ENCODE data around the gene TMEM126A. TPM values are rescaled to one million over a fixed set of nuclear protein-coding genes. Genes with fewer than 3 reads are reported as not detected.

The TMEM126A gene
- total RNA-seq (2016; rRNA removed; fragmentation: Illumina TruSeq; extraction: Trizol) (66.9 and 68.7 TPM in 2 replicates), polyA plus RNA-seq (2011; rRNA removed) (33.8 and 59.5 TPM in 2 replicates), polyA minus RNA-seq (2011; rRNA and poly(A)+ RNA removed; ENCODE audit: low replicate concordance) (9.7 and 17.8 TPM in 2 replicates), Bru-seq, nascent RNA (percentile 78 among the genes with signal in this experiment), BruChase-seq, experiment 1, labeled RNA remaining after a 6-hour chase (percentile 77 among the genes with signal in this experiment), BruChase-seq, experiment 2, labeled RNA remaining after a 2-hour chase (percentile 70 among the genes with signal in this experiment)
- 70.9 and 83.3 TPM in 2 replicates for total RNA-seq (2016; cell fraction: cytosol; rRNA removed; fragmentation: Illumina TruSeq; extraction: Trizol; ENCODE audit: low read depth)
- total RNA-seq (2016; cell fraction: insoluble cytoplasmic fraction; rRNA removed; fragmentation: Illumina TruSeq; extraction: Trizol): 67.5 and 67.8 TPM in 2 replicates
- total RNA-seq (2016; cell fraction: membrane; rRNA removed; fragmentation: Illumina TruSeq; extraction: Trizol): 63.9 and 68.2 TPM in 2 replicates
- 33.4 and 36.6 TPM in 2 replicates for total RNA-seq (2016; cell fraction: nucleus; rRNA removed; fragmentation: Illumina TruSeq; extraction: Trizol)
- 21.4 and 31.6 TPM in 2 replicates for polyA plus RNA-seq (2011; cell fraction: cytosol; rRNA removed)
- polyA plus RNA-seq (2011; cell fraction: nucleus; rRNA removed): 6.2 and 6.7 TPM in 2 replicates
- polyA plus RNA-seq (2012): 29.2 and 35.7 TPM in 2 replicates
- polyA plus RNA-seq (2016; cell fraction: cytosol; fragmentation: Illumina TruSeq; extraction: Trizol; ENCODE audit: low read depth): 69.5 and 78.7 TPM in 2 replicates
- polyA plus RNA-seq (2016; cell fraction: insoluble cytoplasmic fraction; fragmentation: Illumina TruSeq; extraction: Trizol; ENCODE audit: low read depth): 48.7 and 55.1 TPM in 2 replicates
- 51.3 and 53.8 TPM in 2 replicates for polyA plus RNA-seq (2016; cell fraction: membrane; fragmentation: Illumina TruSeq; extraction: Trizol; ENCODE audit: low read depth)
- polyA plus RNA-seq (2016; cell fraction: nucleus; fragmentation: Illumina TruSeq; extraction: Trizol; ENCODE audit: insufficient read depth, low read depth): 45.8 and 47.6 TPM in 2 replicates
- polyA minus RNA-seq (2011; cell fraction: cytosol; rRNA and poly(A)+ RNA removed): 3.4 and 4.2 TPM in 2 replicates
- polyA minus RNA-seq (2011; cell fraction: nucleus; rRNA and poly(A)+ RNA removed): 6.8 and 10.1 TPM in 2 replicates
- long read RNA-seq, experiment 1, transcript TMEM126A-201 (5 exons, 739 nt): major isoform, 19 of 19 reads
- long read RNA-seq, experiment 1, partial matches to known transcripts: 0 of 19 reads
- long read RNA-seq, experiment 1, other reads (novel, unspliced or antisense): 0 of 19 reads
- long read RNA-seq, experiment 2, transcript TMEM126A-201 (5 exons, 739 nt): major isoform, 47 of 60 reads
- long read RNA-seq, experiment 2, partial matches to known transcripts: 6 of 60 reads
- long read RNA-seq, experiment 2, other reads (novel, unspliced or antisense): 1 of 60 reads

DNA sequence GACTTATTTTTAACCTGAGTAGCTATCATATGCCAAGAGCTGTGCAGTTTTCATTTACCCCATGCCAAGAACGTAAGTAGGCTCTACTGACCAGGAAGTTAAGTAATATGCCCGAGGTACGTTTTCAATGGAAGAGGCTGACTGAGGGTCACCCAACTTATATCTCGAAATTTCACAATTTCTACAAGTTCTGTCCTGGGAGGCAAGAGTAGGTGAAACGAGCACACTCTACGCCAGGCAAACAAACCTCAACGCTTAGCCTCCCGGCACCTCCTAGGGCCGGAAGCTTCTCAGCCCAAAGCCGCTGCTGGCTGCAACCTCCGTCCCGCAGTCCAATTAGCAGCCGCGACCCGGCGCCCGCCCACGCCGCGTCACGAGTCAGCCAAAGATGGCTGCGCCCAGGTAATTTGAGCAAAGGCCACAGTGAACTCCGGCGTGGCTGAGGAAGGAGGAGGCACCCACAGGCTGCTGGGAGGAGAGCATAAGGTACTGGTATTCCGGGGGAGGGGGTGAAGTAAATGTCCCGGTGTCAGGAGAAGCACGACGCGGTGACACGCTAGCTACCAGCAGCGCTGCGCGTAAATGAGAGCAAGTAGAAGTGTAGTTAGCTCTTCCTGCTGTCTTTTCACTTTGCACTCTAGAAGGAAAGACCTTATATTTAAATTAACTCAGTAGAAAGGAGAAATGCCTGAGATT is at the start of gene TMEM126A:
TSS of gene TMEM126A (plus strand) at position 364 of the 696 bp plus-strand sequence. CDS start 2,289 bp downstream, outside the sequence.
- intact Hi-C loops (cut with micrococcal nuclease; ENCODE audit: unreplicated experiment): loop anchor here (1.0 to 2.0 kb wide), 2 partner anchors 17 to 19 kb away; partner anchors contain the start of genes CREBZF and TMEM126B
- TF ChIP-seq ZNF589 (CRISPR knock-in tag; conservative IDR thresholded peaks at IDR 0.05) (no peak), CBX1 (IDR thresholded peaks at IDR 0.05; ENCODE audit: low read depth) (no peak), ATF1 (CRISPR knock-in tag; IDR thresholded peaks at IDR 0.05) (peak; percentile 91), ZNF724P (CRISPR knock-in tag; IDR thresholded peaks at IDR 0.05; ENCODE audit: borderline replicate concordance) (peak; percentile 77; the same call in 1 of the 2 replicates), KDM6A (CRISPR knock-in tag; IDR thresholded peaks at IDR 0.05; ENCODE audit: low read depth) (no peak), SOX13 (IDR thresholded peaks at IDR 0.05) (no peak), SOX13 (CRISPR knock-in tag; conservative IDR thresholded peaks at IDR 0.05 in 1 of 2, IDR thresholded peaks at IDR 0.05 in 1 of 2) (no peak; a peak in 1 of 4 replicates)
- TF ChIP-seq, protein P1, sequence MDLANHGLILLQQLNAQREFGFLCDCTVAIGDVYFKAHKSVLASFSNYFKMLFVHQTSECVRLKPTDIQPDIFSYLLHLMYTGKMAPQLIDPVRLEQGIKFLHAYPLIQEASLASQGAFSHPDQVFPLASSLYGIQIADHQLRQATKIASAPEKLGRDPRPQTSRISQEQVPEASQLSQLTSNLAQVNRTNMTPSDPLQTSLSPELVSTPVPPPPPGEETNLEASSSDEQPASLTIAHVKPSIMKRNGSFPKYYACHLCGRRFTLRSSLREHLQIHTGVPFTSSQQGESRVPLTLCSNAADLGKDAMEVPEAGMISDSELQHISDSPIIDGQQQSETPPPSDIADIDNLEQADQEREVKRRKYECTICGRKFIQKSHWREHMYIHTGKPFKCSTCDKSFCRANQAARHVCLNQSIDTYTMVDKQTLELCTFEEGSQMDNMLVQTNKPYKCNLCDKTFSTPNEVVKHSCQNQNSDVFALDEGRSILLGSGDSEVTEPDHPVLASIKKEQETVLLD (CRISPR knock-in tag; IDR thresholded peaks at IDR 0.05; ENCODE audit: low read depth): peak; percentile 54; the same call in 1 of the 2 replicates
- TF ChIP-seq, protein P2, sequence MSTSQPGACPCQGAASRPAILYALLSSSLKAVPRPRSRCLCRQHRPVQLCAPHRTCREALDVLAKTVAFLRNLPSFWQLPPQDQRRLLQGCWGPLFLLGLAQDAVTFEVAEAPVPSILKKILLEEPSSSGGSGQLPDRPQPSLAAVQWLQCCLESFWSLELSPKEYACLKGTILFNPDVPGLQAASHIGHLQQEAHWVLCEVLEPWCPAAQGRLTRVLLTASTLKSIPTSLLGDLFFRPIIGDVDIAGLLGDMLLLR (CRISPR knock-in tag; IDR thresholded peaks at IDR 0.05): 0 out of 2 replicates have a peak, but pooled peaks have one; percentile 62
- TF ChIP-seq, protein P3, sequence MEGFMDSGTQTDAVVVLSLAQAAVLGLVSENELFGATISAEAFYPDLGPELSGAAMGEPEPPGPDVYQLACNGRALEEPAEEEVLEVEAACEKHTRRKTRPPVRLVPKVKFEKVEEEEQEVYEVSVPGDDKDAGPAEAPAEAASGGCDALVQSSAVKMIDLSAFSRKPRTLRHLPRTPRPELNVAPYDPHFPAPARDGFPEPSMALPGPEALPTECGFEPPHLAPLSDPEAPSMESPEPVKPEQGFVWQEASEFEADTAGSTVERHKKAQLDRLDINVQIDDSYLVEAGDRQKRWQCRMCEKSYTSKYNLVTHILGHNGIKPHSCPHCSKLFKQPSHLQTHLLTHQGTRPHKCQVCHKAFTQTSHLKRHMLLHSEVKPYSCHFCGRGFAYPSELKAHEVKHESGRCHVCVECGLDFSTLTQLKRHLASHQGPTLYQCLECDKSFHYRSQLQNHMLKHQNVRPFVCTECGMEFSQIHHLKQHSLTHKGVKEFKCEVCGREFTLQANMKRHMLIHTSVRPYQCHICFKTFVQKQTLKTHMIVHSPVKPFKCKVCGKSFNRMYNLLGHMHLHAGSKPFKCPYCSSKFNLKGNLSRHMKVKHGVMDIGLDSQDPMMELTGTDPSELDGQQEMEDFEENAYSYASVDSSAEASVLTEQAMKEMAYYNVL (CRISPR knock-in tag; IDR thresholded peaks at IDR 0.05; ENCODE audit: borderline replicate concordance): peak; percentile 54; the same call in 1 of the 2 replicates
- TF ChIP-seq, protein P4, sequence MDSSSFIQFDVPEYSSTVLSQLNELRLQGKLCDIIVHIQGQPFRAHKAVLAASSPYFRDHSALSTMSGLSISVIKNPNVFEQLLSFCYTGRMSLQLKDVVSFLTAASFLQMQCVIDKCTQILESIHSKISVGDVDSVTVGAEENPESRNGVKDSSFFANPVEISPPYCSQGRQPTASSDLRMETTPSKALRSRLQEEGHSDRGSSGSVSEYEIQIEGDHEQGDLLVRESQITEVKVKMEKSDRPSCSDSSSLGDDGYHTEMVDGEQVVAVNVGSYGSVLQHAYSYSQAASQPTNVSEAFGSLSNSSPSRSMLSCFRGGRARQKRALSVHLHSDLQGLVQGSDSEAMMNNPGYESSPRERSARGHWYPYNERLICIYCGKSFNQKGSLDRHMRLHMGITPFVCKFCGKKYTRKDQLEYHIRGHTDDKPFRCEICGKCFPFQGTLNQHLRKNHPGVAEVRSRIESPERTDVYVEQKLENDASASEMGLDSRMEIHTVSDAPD (CRISPR knock-in tag; IDR thresholded peaks at IDR 0.05): no peak; the same call in 1 of the 2 replicates

More for the DNA sequence above, at the start of gene TMEM126A:
- POLR2A ChIA-PET: interaction anchor here (0.7 to 5.7 kb wide), 10 partner anchors 11 to 654 kb away, joined by 3 to 112 read pairs (median 4); partner anchors contain the start of genes CCDC89, CREBZF, DLG2 and HIKESHI
- WGBS (ENCODE audit: low lambda C conversion rate): 2% methylated on average over 15 of the region's 33 CpGs
- no peaks in the 10 kb centered on the region; a peak in 1 of 5 replicates for H3K36me3 ChIP-seq (replicated peaks in 1 of 2; ENCODE audit: control insufficient read depth in 1 of 2, insufficient read depth in 2 of 2, low read length in 2 of 2)
- H3K27ac ChIP-seq (ENCODE audit: extremely low read length, insufficient read depth, low read length): peak within 1 kb of the TSS; percentile 77
- CTCF ChIA-PET (ENCODE audit: low intra/inter-chr PET ratio, low total read pairs): no interaction called here
- H3K9me3 ChIP-seq (ENCODE audit: low read length): no peaks in the 10 kb centered on the region
- H3K79me2 ChIP-seq (ENCODE audit: insufficient read depth, low read length): peaks cover 17% of the 10 kb centered on the region
- FAIRE-seq: peak; percentile 81
- H3K4me2 ChIP-seq (ENCODE audit: low read depth, low read length): peak within 1 kb of the TSS; percentile 88
- H3K27me3 ChIP-seq (ENCODE audit: control insufficient read depth in 1 of 2, insufficient read depth in 2 of 2, low read length in 2 of 2): no peaks in the 10 kb centered on the region; a peak in 1 of 5 replicates
- H3K4me3 ChIP-seq (replicated peaks in 1 of 3; ENCODE audit: insufficient read depth in 1 of 3, low read depth in 2 of 3, low read length in 3 of 3): peak within 1 kb of the TSS; percentile 81 to 83 (median 82)
- H4K20me1 ChIP-seq (ENCODE audit: insufficient read depth, low read length): no peaks in the 10 kb centered on the region
- H3K4me1 ChIP-seq (ENCODE audit: insufficient read depth, low read length): peaks cover 18% of the 10 kb centered on the region
- H2AFZ ChIP-seq (ENCODE audit: low read length): peak within 1 kb of the TSS; percentile 79
- DNase-seq (ENCODE audit: low spot score): peak; percentile 86
- H3K9ac ChIP-seq (ENCODE audit: insufficient read depth, low read depth, low read length): peak within 1 kb of the TSS; percentile 80
- BruUV-seq (replicated peaks): no TSS peak
- ATAC-seq: peak; percentile 97
- in situ Hi-C loops (cut with HindIII; ENCODE audit: extremely low pct_ligation_motif_present, low pct_unique_long_range_greater_than_20kb): loop anchor here (25.0 kb wide), 1 partner anchor 615 kb away; no protein-coding TSS in a partner anchor

Data from HepG2 (cell line).